Muscle layer of duodenum (tissue), 2 donors: ENCODE measurements around the gene RHOXF1.
"Not testable (repeated sequence)": the region's sequence is repeated elsewhere in the genome, so short reads cannot be mapped to it uniquely, and the experiment has no call there.

ENCODE experiments used
- H3K27ac ChIP-seq: one replicate; pipeline ENCODE4 v1.7.0; 2013; ENCODE audit warnings: mild to moderate bottlenecking, low read length
- H3K27me3 ChIP-seq: one replicate; pipeline ENCODE4 v1.7.0; 2013; ENCODE audit warnings: low read depth, mild to moderate bottlenecking, control low read depth, low read length
- H3K36me3 ChIP-seq, 2 donors: one replicate each; pipeline ENCODE4 v1.7.0; 2013; ENCODE audit warnings: low read length in 2 of 2, control low read depth in 1 of 2, mild to moderate bottlenecking in 1 of 2; ENCODE audit not compliant: insufficient read depth in 2 of 2, control insufficient read depth in 1 of 2
- H3K4me1 ChIP-seq, 2 donors: one replicate each; pipeline ENCODE4 v1.7.0; 2013; ENCODE audit warnings: low read length in 2 of 2, mild to moderate bottlenecking in 2 of 2, control low read depth in 1 of 2, moderate library complexity in 1 of 2; ENCODE audit not compliant: insufficient read depth in 2 of 2, control insufficient read depth in 1 of 2
- H3K4me3 ChIP-seq, 2 donors: one replicate each; pipeline ENCODE4 v1.7.0; 2013; ENCODE audit warnings: low read length in 2 of 2, low read depth in 1 of 2, mild to moderate bottlenecking in 1 of 2
- H3K9me3 ChIP-seq, 2 donors: one replicate each; pipeline ENCODE4 v1.7.0; 2013; ENCODE audit warnings: low read length in 2 of 2, control low read depth in 1 of 2, mild to moderate bottlenecking in 1 of 2; ENCODE audit not compliant: control insufficient read depth in 1 of 2
- donor health status: healthy.

RHOXF1 gene, protein sequence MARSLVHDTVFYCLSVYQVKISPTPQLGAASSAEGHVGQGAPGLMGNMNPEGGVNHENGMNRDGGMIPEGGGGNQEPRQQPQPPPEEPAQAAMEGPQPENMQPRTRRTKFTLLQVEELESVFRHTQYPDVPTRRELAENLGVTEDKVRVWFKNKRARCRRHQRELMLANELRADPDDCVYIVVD

DNA sequence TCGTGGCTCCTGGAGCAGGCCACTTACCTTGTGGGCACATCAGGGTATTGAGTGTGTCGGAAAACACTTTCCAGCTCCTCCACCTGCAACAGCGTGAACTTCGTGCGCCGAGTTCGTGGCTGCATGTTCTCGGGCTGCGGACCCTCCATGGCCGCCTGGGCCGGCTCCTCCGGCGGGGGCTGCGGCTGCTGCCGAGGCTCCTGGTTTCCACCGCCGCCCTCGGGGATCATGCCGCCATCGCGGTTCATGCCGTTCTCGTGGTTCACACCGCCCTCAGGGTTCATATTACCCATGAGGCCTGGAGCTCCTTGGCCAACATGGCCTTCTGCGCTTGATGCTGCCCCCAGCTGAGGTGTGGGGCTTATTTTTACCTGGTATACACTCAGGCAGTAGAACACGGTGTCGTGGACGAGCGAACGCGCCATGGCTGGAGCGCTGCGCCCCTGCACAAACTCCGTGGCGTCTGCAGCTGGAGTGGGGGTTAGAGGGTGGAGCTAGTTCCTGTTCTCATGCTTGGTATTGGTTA lies at the start of gene RHOXF1:
TSS of gene RHOXF1 (minus strand) at position 476 of the 526 bp plus-strand sequence. CDS start at position 425, 51 bp downstream.
- no peak within 1 kb of the TSS for H3K27ac ChIP-seq
- no peaks in the 10 kb centered on the region for H3K27me3 ChIP-seq
- H3K9me3 ChIP-seq, result no peaks in the 10 kb centered on the region
- no peaks in the 10 kb centered on the region for H3K4me1 ChIP-seq
- no peak within 1 kb of the TSS for H3K4me3 ChIP-seq
- H3K36me3 ChIP-seq, result no peaks in the 10 kb centered on the region

DNA sequence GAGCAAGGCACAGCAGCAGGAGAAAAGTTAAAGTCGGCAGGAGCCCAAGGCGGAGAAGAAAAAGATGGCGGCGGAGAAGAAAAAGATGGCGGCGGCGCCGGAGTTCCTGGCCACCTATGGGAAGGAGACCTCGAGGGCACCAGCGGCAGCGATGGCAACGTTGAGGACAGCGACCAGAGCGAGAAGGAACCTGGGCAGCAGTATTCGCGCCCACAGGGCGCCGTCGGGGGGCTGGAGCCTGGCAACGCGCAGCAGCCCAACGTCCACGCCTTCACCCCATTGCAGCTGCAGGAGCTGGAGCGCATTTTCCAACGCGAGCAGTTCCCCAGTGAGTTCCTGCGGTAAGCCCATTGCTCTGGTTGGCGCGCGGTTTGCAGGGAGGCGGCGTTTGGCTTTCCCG lies 43.4 kb upstream of the RHOXF1 start:
- not testable (repeated sequence) for H3K27ac ChIP-seq

GRCh38 chrX:120158313-120158712 lies 42.6 kb upstream of the RHOXF1 start, which contains the start of gene RHOXF2:
TSS of gene RHOXF2 (plus strand) at chrX:120158613. CDS start at chrX:120158751, 138 bp downstream.
- H3K9me3 ChIP-seq, H3K27me3 ChIP-seq, H3K4me3 ChIP-seq, H3K36me3 ChIP-seq, H3K27ac ChIP-seq, H3K4me1 ChIP-seq: not testable (repeated sequence)

More for the DNA sequence above, 43.4 kb upstream of the RHOXF1 start:
- not testable (repeated sequence) for H3K4me1 ChIP-seq, H3K4me3 ChIP-seq, H3K36me3 ChIP-seq, H3K9me3 ChIP-seq, H3K27me3 ChIP-seq

GRCh38 chrX:120150109-120150744 lies 34.5 kb upstream of the RHOXF1 start:
- H3K27ac ChIP-seq, H3K27me3 ChIP-seq, H3K36me3 ChIP-seq, H3K9me3 ChIP-seq, H3K4me1 ChIP-seq, H3K4me3 ChIP-seq: not testable (repeated sequence)

- peaks cover 0 to 3% of the 10 kb centered on the region in 2 donors for H3K4me1 ChIP-seq
- no peaks in the 10 kb centered on the region for H3K36me3 ChIP-seq
- no peaks in the 10 kb centered on the region for H3K27me3 ChIP-seq
- H3K9me3 ChIP-seq, result no peaks in the 10 kb centered on the region
- no peak overlapping the region for H3K4me3 ChIP-seq
- H3K27ac ChIP-seq, result no peak overlapping the region
Observed at GRCh38 chrX:120147537-120147936, 31.8 kb upstream of the RHOXF1 start.

DNA sequence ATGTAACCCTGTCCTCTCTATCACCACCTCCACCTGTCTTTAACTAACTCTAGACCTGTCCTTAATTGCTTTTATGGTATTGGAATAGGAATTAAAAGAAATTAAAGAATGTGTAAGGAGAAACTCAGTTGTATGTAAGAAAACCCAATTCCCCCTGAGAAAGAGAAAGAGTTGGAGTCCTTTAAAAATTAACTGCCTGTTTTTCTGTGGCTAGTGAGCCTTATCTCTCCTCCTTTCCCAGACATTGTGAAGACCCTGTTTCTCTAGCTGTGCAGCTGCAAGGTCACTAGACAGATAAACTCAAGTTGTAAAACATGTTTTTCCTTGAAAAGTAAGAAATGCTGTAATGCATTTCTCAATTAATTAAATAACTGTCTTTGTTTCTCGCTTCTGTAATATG lies 30.6 kb upstream of the RHOXF1 start:
- H3K36me3 ChIP-seq, H3K27me3 ChIP-seq, H3K9me3 ChIP-seq, H3K4me1 ChIP-seq, H3K27ac ChIP-seq, H3K4me3 ChIP-seq: not testable (repeated sequence)

- Histone ChIP-seq H3K27ac (no peak overlapping the region), H3K4me1 (peaks cover 0 to 3% of the 10 kb centered on the region in 2 donors), H3K4me3 (no peak overlapping the region), H3K9me3 (no peaks in the 10 kb centered on the region), H3K27me3 (no peaks in the 10 kb centered on the region), H3K36me3 (no peaks in the 10 kb centered on the region)
Observed at GRCh38 chrX:120145295-120145925, 29.7 kb upstream of the RHOXF1 start.

DNA sequence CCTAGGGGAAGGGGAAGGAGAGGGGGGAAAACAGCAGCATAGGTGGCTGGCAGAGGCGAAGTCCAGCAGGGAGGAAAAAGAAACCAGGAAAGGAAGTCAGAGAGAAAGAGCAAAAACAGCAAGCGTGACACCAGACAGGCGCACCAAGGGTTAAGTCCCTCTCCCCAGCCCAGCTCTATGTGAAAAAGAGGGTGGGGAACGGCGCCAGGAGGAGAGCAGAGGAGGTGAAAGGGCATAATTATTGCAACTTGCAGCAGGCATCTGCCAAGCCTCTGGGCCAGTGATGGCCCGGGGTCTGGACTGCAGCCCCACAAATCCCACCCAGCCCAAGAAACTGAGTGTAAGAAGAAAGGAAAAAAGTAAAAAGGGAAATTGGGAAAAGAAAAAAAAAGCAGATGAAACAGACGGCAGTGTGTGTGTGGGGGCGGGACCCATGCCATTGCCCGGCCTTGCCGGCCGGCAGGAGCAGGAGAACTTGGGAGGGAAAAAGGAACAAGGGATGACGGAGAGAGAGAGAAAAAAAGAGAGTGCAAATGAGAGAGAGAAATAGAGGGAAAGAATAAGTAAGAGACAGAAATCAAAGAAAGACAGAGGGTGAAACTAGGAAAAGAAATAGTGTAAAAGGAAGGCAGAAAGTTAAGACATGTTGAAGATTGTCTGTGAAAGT lies 28.6 kb upstream of the RHOXF1 start:
- Histone ChIP-seq H3K27me3 (no peaks in the 10 kb centered on the region), H3K4me1 (peaks cover 0 to 3% of the 10 kb centered on the region in 2 donors), H3K27ac (no peak overlapping the region), H3K9me3 (no peaks in the 10 kb centered on the region), H3K36me3 (no peaks in the 10 kb centered on the region), H3K4me3 (peak overlapping the region; percentile 21 to 45)

- Histone ChIP-seq H3K36me3 (no peaks in the 10 kb centered on the region), H3K27ac (no peak overlapping the region), H3K27me3 (no peaks in the 10 kb centered on the region), H3K9me3 (no peaks in the 10 kb centered on the region), H3K4me3 (no peak overlapping the region), H3K4me1 (no peaks in the 10 kb centered on the region)
Observed at GRCh38 chrX:120140293-120140981, 24.7 kb upstream of the RHOXF1 start.

GRCh38 chrX:120137439-120137838 lies 21.7 kb upstream of the RHOXF1 start:
- Histone ChIP-seq H3K4me3 (no peak overlapping the region), H3K27ac (no peak overlapping the region), H3K27me3 (no peaks in the 10 kb centered on the region), H3K36me3 (no peaks in the 10 kb centered on the region), H3K9me3 (no peaks in the 10 kb centered on the region), H3K4me1 (no peaks in the 10 kb centered on the region)

DNA sequence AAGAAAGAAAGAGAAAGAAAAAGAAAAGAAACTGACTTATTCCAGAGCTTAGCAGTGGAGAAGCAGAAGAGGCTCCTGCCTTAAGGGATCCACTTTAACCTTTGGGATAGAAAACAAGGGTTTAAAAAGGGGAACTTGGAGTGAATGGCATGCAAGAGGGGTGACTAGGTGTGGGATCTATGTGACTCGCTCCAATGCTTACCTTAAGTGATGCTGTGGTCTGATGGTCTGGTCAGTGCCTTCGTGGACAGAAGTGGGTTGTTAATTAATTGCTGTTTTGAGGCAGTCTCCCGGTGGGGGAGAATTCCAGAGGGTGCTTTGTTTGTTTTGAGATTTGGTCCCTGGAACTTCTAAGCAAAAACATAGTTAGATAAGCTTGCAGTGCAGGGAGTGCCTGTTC lies 21.1 kb upstream of the RHOXF1 start:
- no peak overlapping the region for H3K27ac ChIP-seq
- H3K36me3 ChIP-seq, result no peaks in the 10 kb centered on the region

More for the DNA sequence above, 21.1 kb upstream of the RHOXF1 start:
- Histone ChIP-seq H3K9me3 (no peaks in the 10 kb centered on the region), H3K27me3 (no peaks in the 10 kb centered on the region), H3K4me3 (no peak overlapping the region), H3K4me1 (no peaks in the 10 kb centered on the region)
